ENCODE measurements around the gene OTULINL.

OTULINL gene

DNA sequence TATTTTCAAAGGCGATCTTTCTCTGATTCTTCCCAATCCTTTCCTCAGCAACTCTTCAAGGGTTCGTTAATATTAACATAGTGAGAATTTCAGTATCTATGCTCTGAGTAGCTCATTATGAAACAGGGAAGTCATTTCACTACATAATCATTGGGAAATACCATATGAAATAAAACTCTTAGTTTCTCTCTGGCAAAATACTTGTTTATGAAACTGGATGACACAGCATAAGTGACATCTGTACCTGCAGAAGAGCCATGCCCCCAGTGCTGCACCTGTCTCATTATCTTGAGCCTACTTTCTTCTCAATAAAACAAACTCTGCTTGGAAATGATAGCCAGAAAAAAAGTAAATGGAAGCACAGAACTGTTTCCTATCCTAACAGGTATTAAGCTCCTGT lies 49.1 kb downstream of the OTULINL start:
- Mint-ChIP-seq H3K27me3 (peaks cover 0 to 9% of the 10 kb centered on the region in 2 donors), H3K4me3 (no peak overlapping the region), H3K27ac (no peak overlapping the region), H3K4me1 (ENCODE audit: low read depth in 2 of 2) (peaks cover 3 to 7% of the 10 kb centered on the region in 2 donors), H3K36me3 (ENCODE audit: insufficient read depth) (no peaks in the 10 kb centered on the region), H3K9me3 (no peaks in the 10 kb centered on the region)
- no peak for DNase-seq
- ATAC-seq (replicated peaks), result no peak

- Mint-ChIP-seq H3K4me1 (ENCODE audit: low read depth in 2 of 2) (peaks cover 3 to 8% of the 10 kb centered on the region in 2 donors), H3K36me3 (ENCODE audit: insufficient read depth) (no peaks in the 10 kb centered on the region), H3K4me3 (no peak overlapping the region), H3K27me3 (peaks cover 0 to 9% of the 10 kb centered on the region in 2 donors), H3K27ac (no peak overlapping the region), H3K9me3 (no peaks in the 10 kb centered on the region)
- ATAC-seq (replicated peaks), result no peak
- no peak for DNase-seq
Measured at GRCh38 chr5:14635656-14636055, 54.1 kb downstream of the OTULINL start.

- H3K9me3 Mint-ChIP-seq, result no peaks in the 10 kb centered on the region
- no peak overlapping the region for H3K4me3 Mint-ChIP-seq
- H3K4me1 Mint-ChIP-seq (ENCODE audit: low read depth in 2 of 2), result peaks cover 0 to under 1% of the 10 kb centered on the region in 2 donors
- H3K27ac Mint-ChIP-seq, result no peak overlapping the region
- no peak for DNase-seq
- no peaks in the 10 kb centered on the region for H3K36me3 Mint-ChIP-seq (ENCODE audit: insufficient read depth)
- H3K27me3 Mint-ChIP-seq, result peaks cover 17 to 30% of the 10 kb centered on the region in 2 donors
- ATAC-seq (replicated peaks), result no peak
Measured at GRCh38 chr5:14640765-14641164, 59.2 kb downstream of the OTULINL start.

DNA sequence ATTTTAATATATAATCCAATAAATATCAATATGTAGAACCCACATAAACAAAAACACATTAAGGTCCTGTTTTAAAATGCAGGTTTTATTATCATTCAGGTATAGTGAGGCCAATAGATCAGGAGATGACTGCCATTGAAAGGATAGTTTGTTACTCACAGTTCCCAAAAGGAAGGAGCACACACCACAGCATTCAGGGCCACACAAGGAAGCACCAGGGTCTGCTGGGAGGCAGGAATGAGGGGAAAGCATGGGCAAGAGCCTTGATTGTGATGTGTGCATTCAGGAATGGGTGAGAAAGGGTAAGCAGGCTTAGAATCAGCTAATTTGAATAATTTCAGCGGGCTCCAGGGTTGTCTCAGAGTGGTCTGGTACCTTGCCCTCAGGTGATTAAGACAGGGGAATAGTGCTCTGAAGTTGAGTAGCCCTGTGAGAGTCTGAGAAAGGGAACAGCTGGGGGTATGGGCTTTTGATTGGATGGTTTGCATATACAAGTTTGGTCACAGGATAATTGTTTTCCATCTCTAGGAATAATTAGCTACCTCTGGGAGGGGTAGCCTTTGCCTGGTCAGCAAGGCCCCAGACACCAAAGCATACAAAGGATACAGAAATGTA lies 63.1 kb downstream of the OTULINL start:
- no peak overlapping the region for H3K4me3 Mint-ChIP-seq
- H3K27me3 Mint-ChIP-seq, result peaks cover 33 to 48% of the 10 kb centered on the region in 2 donors
- DNase-seq, result no peak
- H3K4me1 Mint-ChIP-seq (ENCODE audit: low read depth in 2 of 2), result peaks cover 0 to 3% of the 10 kb centered on the region in 2 donors
- no peak overlapping the region for H3K27ac Mint-ChIP-seq
- H3K9me3 Mint-ChIP-seq, result no peaks in the 10 kb centered on the region
- no peak for ATAC-seq (replicated peaks)
- no peaks in the 10 kb centered on the region for H3K36me3 Mint-ChIP-seq (ENCODE audit: insufficient read depth)

GRCh38 chr5:14650052-14650451 lies 68.5 kb downstream of the OTULINL start:
- no peak for DNase-seq
- no peak for ATAC-seq (replicated peaks)
- Mint-ChIP-seq H3K27me3 (peaks cover 20 to 25% of the 10 kb centered on the region in 2 donors), H3K9me3 (no peaks in the 10 kb centered on the region), H3K36me3 (ENCODE audit: insufficient read depth) (no peaks in the 10 kb centered on the region), H3K4me3 (no peak overlapping the region), H3K27ac (no peak overlapping the region), H3K4me1 (ENCODE audit: low read depth in 2 of 2) (peaks cover 2 to 3% of the 10 kb centered on the region in 2 donors)

GRCh38 chr5:14655146-14655741 lies 73.7 kb downstream of the OTULINL start:
- no peaks in the 10 kb centered on the region for H3K27me3 Mint-ChIP-seq
- no peaks in the 10 kb centered on the region for H3K9me3 Mint-ChIP-seq
- H3K4me3 Mint-ChIP-seq, result no peak overlapping the region
- H3K27ac Mint-ChIP-seq, result peak overlapping the region; percentile 13 to 67
- peak; percentile 61 for ATAC-seq (replicated peaks)
- peaks cover 0 to 12% of the 10 kb centered on the region in 2 donors for H3K4me1 Mint-ChIP-seq (ENCODE audit: low read depth in 2 of 2)
- no peak for DNase-seq
- H3K36me3 Mint-ChIP-seq (ENCODE audit: insufficient read depth), result no peaks in the 10 kb centered on the region

- H3K27me3 Mint-ChIP-seq, result no peaks in the 10 kb centered on the region
- peaks cover 1 to 19% of the 10 kb centered on the region in 2 donors for H3K4me1 Mint-ChIP-seq (ENCODE audit: low read depth in 2 of 2)
- DNase-seq (no peak), ATAC-seq (replicated peaks) (no peak)
- H3K27ac Mint-ChIP-seq, result no peak overlapping the region
- no peaks in the 10 kb centered on the region for H3K36me3 Mint-ChIP-seq (ENCODE audit: insufficient read depth)
- H3K4me3 Mint-ChIP-seq, result no peak overlapping the region
- H3K9me3 Mint-ChIP-seq, result no peaks in the 10 kb centered on the region
Measured at GRCh38 chr5:14656898-14657297, 75.3 kb downstream of the OTULINL start.

DNA sequence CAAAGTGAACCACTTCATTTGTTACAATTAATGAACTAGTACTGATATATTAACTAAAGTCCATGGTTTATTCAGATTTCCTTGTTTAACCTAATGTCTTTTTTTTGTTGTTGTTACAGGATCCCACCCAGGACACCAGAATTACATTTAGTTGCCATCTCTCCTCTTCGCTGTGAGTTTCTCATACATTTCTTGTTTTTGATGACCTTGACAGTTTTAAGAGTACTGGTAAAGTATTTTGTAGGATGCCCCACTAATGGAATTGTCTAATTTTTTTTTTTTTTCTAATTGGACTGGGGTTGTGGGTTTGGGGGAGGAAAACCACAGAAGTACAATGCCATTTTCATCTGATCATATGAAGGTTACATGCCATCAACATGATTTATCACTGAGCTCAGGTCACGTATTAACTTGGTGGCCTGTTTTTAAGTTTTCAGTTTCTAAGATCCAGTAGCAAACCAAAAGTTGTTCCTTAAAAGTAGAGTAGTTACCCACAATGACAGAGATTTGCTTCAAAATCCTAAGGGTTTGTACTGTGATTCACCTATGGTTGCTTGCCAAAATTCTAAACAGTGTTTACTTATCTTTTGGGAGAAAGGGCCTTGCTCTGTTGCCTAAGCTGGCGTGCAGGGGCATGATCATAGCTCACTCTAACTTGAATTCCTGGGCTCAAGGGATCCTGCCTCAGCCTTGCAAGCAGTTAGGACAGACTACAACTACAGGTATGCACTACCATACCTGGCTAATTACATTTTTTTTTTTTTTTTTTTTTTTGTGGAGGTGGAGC lies 78.4 kb downstream of the OTULINL start:
- Mint-ChIP-seq H3K4me1 (ENCODE audit: low read depth in 2 of 2) (peaks cover 10 to 32% of the 10 kb centered on the region in 2 donors), H3K27me3 (no peaks in the 10 kb centered on the region), H3K36me3 (ENCODE audit: insufficient read depth) (peaks cover 10% of the 10 kb centered on the region), H3K4me3 (no peak overlapping the region), H3K9me3 (no peaks in the 10 kb centered on the region), H3K27ac (no peak overlapping the region)
- ATAC-seq (replicated peaks) (no peak), DNase-seq (no peak)

DNA sequence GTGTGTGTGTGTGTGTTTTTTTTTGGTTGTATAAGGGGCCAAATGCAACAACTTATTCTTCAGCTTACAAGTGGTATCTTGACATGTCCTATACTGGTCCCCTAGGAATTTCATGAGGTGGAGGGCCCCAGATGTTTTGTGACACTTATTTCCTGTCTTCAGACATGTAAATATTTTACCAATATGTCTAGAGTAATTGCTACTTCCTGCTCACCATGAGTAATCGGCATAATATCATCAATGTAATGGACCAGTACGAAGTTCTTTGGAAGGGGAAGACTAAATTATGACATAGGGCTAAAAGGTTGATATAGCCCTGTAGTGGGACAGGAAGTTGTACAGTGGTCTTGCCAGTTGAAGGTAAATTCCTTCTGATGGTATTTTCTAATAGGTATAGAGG lies 79.2 kb downstream of the OTULINL start:
- H3K9me3 Mint-ChIP-seq, result no peaks in the 10 kb centered on the region
- no peak overlapping the region for H3K4me3 Mint-ChIP-seq
- no peaks in the 10 kb centered on the region for H3K27me3 Mint-ChIP-seq
- H3K27ac Mint-ChIP-seq, result no peak overlapping the region
- DNase-seq (no peak), ATAC-seq (replicated peaks) (no peak)
- peaks cover 16 to 32% of the 10 kb centered on the region in 2 donors for H3K4me1 Mint-ChIP-seq (ENCODE audit: low read depth in 2 of 2)
- peaks cover 10% of the 10 kb centered on the region for H3K36me3 Mint-ChIP-seq (ENCODE audit: insufficient read depth)
